ENCODE data around the gene SLC27A4.

Gene SLC27A4

DNA sequence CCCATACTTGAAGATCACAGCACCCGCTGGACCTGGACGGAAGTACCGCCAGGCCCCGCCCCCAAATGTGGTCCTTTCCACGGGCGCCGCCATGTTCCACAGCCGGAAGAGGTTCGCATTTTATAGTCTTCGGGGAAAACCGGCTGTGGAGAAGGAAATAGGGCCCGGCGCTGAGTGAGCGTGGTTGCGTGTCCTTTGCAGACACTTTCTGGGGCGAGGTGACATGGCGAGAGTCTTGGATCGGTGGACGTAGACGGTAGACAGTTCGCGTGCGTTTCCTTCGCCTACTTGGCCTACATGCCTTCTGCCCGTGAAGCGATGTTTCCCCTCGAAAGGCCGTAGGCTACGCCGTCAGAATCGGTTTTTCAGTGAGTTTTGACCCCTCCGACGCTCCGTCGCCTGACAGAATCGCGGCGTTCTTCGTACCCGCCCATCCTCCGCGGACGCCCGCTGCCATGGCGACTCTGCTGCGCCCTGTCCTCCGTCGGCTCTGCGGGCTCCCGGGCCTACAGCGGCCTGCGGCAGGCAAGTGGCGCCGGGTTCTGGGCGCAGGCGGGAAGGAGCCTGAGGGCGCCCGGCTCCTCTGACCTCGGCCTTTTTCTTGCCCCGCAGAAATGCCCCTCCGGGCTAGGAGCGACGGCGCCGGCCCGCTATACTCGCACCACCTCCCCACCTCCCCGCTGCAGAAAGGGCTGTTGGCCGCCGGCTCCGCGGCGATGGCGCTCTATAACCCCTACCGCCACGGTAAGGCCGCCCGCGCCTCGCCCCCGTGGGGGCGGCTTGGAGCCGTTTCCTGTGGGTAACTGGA is 17.7 kb upstream of the SLC27A4 start, which contains the start of the genes COQ4 and TRUB2:
Gene COQ4 (plus strand): TSS at position 436 of the 808 bp plus-strand sequence. CDS start 20 bp downstream, at position 456.
Gene TRUB2 (minus strand): TSS at position 44 of the 808 bp plus-strand sequence. CDS start 39 bp downstream, at position 5.
- H3K36me3 ChIP-seq = peaks cover 35 to 74% (median 63%) of the 10 kb centered on the region in 11 experiments

DNA sequence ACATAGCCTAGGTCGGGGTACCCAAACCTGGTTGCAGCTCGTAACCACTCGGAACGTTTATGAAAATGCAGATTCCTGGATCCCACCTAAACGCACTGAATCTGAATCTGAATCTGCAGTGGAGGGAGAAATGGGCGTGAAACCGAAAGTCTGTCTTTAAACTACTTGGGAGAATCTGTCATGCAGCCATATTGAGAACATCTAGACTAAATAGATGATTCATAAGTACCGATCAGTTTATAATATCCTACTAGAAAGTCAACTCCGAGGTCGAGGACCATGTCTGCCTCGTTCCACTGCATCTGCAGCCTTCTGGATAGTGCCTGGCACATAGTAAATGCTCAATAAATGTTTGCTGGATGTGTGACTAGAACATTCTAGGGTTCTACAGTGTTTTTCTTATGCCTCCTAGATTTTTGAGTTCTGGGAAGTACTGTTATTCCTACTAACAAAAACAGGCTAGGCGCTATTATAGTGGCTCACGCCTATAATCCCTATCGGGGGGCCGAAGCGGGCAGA is 17.1 kb upstream of the SLC27A4 start:
- H3K27ac ChIP-seq = peak overlapping the region in 10 of 11 experiments; percentile 82 to 96 (median 90); a peak in 20 of 22 replicates
- TF ChIP-seq Cebpa-rat (IDR thresholded peaks at IDR 0.05) = no peak
- H4K20me1 ChIP-seq = peaks cover 0 to 20% (median 5%) of the 10 kb centered on the region in 11 experiments; a peak in 6 of 22 replicates

More for the DNA sequence above, 17.7 kb upstream of the SLC27A4 start, which contains the start of the genes COQ4 and TRUB2:
- Histone ChIP-seq H3K4me1 (peaks cover 22 to 33% (median 30%) of the 10 kb centered on the region in 10 experiments), H3K9me3 (replicated peaks in 1 of 11) (no peaks in the 10 kb centered on the region), H3K27ac (peak within 1 kb of the TSS; percentile 69 to 96 (median 89); a peak in 21 of 22 replicates), H3K9ac (peak within 1 kb of the TSS; percentile 83 to 95 (median 89)), H4K20me1 (peaks cover 0 to 13% (median 3%) of the 10 kb centered on the region in 11 experiments; a peak in 5 of 22 replicates), H3K4me3 (peak within 1 kb of the TSS; percentile 80 to 97 (median 93)), H3K4me2 (peak within 1 kb of the TSS; percentile 89 to 98 (median 95)), H3K27me3 (no peaks in the 10 kb centered on the region)
- no peak for TF ChIP-seq Cebpa-rat (IDR thresholded peaks at IDR 0.05)

DNA sequence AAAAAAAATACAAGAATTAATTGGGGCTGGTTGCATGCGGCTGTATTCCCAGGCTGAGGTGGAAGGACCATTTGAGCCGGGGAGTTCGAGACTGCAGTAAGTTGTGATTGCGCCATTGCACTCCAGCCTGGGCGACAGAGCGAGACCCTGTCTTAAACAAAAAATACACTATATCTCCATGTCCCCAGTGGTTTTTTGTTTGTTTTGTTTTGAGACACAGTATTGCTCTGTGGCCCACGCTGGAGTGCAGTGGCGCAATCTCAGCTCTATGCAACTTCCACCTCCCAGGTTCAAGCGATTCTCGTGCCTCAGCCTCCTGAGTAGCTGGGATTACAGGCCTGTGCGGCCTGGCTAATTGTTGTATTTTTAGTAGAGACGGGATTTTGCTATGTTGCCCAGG is 16.5 kb upstream of the SLC27A4 start:
- Histone ChIP-seq H3K4me3 (peak overlapping the region; percentile 80 to 97 (median 93)), H3K4me1 (peaks cover 22 to 45% (median 40%) of the 10 kb centered on the region in 10 experiments), H4K20me1 (peaks cover 0 to 25% (median 9%) of the 10 kb centered on the region in 11 experiments; a peak in 6 of 22 replicates), H3K27me3 (no peaks in the 10 kb centered on the region), H3K4me2 (peak overlapping the region; percentile 80 to 98 (median 94)), H3K9ac (peak overlapping the region; percentile 83 to 95 (median 89)), H3K9me3 (replicated peaks in 1 of 11) (no peaks in the 10 kb centered on the region), H3K36me3 (peaks cover 35 to 74% (median 56%) of the 10 kb centered on the region in 11 experiments), H3K27ac (peak overlapping the region in 10 of 11 experiments; percentile 82 to 96 (median 90); a peak in 19 of 22 replicates)
- TF ChIP-seq Cebpa-rat (IDR thresholded peaks at IDR 0.05) = peak in 7 of 11 experiments; percentile 34 to 89 (median 48); a peak in 10 of 22 replicates

More for the DNA sequence above, 17.1 kb upstream of the SLC27A4 start:
- no peaks in the 10 kb centered on the region for H3K9me3 ChIP-seq (replicated peaks in 1 of 11)
- H3K4me1 ChIP-seq = peaks cover 22 to 39% (median 37%) of the 10 kb centered on the region in 10 experiments
- no peaks in the 10 kb centered on the region for H3K27me3 ChIP-seq
- H3K36me3 ChIP-seq = peaks cover 38 to 74% (median 61%) of the 10 kb centered on the region in 11 experiments
- H3K4me3 ChIP-seq = peak overlapping the region; percentile 80 to 97 (median 93)
- H3K9ac ChIP-seq = peak overlapping the region; percentile 83 to 95 (median 89)
- peak overlapping the region; percentile 80 to 98 (median 94) for H3K4me2 ChIP-seq

DNA sequence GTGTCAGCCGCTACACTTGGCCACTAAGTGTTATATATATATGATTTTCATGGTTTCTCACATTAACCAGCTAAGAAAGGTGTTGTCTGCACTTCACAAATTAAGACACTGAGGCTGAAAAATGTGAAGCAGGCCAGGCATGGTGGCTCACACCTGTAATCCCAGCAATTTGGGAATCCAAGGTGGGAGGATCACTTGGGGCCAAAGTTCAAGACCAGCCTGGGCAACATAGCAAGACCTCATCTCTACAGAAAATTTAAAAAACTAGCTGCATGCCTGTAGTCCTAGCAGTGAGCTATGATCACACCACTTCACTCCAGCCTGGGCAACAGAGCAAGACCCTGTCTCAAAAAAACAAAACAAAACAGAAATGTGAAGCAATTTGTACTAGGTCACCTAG is 15.9 kb upstream of the SLC27A4 start:
- Histone ChIP-seq H3K27me3 (no peaks in the 10 kb centered on the region), H3K4me3 (peak overlapping the region in 7 of 10 experiments; percentile 89 to 97 (median 96); a peak in 10 of 20 replicates), H3K9ac (peak overlapping the region in 10 of 11 experiments; percentile 83 to 95 (median 90); a peak in 20 of 22 replicates), H3K4me1 (peaks cover 22 to 45% (median 40%) of the 10 kb centered on the region in 10 experiments), H4K20me1 (peaks cover 0 to 25% (median 9%) of the 10 kb centered on the region in 11 experiments; a peak in 6 of 22 replicates), H3K4me2 (peak overlapping the region; percentile 80 to 98 (median 94)), H3K36me3 (peaks cover 34 to 74% (median 52%) of the 10 kb centered on the region in 11 experiments), H3K9me3 (replicated peaks in 1 of 11) (no peaks in the 10 kb centered on the region), H3K27ac (peak overlapping the region in 10 of 11 experiments; percentile 82 to 96 (median 90); a peak in 16 of 22 replicates)
- no peak for TF ChIP-seq Cebpa-rat (IDR thresholded peaks at IDR 0.05)

DNA sequence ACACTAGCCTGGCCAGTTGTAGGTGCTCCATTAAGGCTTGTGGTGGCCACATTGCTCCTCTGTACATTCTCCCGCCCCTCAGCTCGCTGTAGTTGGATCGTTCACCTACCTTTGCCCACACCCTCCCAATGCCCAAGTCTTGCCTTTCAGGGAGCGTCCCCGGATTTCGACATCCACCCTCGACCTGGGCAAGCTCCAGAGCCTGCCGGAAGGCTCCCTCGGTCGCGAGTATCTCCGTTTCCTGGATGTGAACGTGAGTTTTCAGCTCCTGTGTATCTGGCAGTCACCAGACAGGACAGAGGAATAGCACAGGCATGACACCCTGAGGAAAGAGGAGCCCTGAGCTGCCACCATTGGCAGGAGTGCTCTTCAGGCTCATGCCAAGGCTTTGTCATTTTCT is 14.7 kb upstream of the SLC27A4 start:
- Histone ChIP-seq H3K4me1 (peaks cover 22 to 45% (median 40%) of the 10 kb centered on the region in 10 experiments), H3K4me2 (no peak overlapping the region; a peak in 1 of 22 replicates), H3K36me3 (peaks cover 33 to 74% (median 49%) of the 10 kb centered on the region in 11 experiments), H3K27ac (0 out of 22 replicates have a peak overlapping the region, but pooled peaks of 2 of the 11 experiments have one; percentile 2 to 90), H3K9me3 (replicated peaks in 1 of 11) (no peaks in the 10 kb centered on the region), H4K20me1 (peaks cover 0 to 25% (median 9%) of the 10 kb centered on the region in 11 experiments; a peak in 6 of 22 replicates), H3K27me3 (no peaks in the 10 kb centered on the region), H3K9ac (peak overlapping the region in 6 of 11 experiments; percentile 1 to 95 (median 18); a peak in 4 of 22 replicates), H3K4me3 (no peak overlapping the region)
- TF ChIP-seq Cebpa-rat (IDR thresholded peaks at IDR 0.05) = no peak

DNA sequence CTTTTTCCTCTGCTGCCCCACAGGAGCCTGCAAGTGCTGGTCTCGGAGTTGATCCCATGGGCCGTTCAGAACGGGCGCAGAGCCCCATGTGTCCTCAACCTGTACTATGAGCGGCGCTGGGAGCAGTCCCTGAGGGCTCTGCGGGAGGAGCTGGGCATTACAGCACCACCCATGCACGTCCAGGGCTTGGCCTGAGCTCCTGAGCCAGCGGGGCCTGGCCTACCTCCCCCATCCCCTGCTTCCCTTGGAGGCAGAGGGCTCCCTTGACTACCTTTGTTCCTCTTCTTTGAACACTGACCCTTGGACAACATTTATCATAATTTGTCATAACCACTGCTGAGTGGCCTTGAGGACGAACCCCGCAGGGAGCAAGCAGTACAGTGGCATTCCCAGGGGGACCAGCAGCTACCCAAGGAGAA is 6.9 kb upstream of the SLC27A4 start:
- Histone ChIP-seq H3K9me3 (replicated peaks in 1 of 11) (no peaks in the 10 kb centered on the region), H4K20me1 (peaks cover 0 to 15% (median 3%) of the 10 kb centered on the region in 11 experiments; a peak in 4 of 22 replicates), H3K4me2 (peak overlapping the region in 9 of 11 experiments; percentile 30 to 92 (median 77); a peak in 17 of 22 replicates), H3K4me3 (0 out of 20 replicates have a peak overlapping the region, but pooled peaks of 1 of the 10 experiments have one; percentile 8), H3K27ac (peak overlapping the region in 8 of 11 experiments; percentile 7 to 56 (median 39); a peak in 13 of 22 replicates), H3K9ac (peak overlapping the region in 10 of 11 experiments; percentile 3 to 67 (median 34); a peak in 13 of 22 replicates), H3K27me3 (no peaks in the 10 kb centered on the region), H3K36me3 (peaks cover 0 to 74% (median 26%) of the 10 kb centered on the region in 11 experiments; a peak in 15 of 22 replicates), H3K4me1 (peaks cover 0 to 34% (median 27%) of the 10 kb centered on the region in 10 experiments; a peak in 17 of 20 replicates)
- TF ChIP-seq Cebpa-rat (IDR thresholded peaks at IDR 0.05) = no peak

DNA sequence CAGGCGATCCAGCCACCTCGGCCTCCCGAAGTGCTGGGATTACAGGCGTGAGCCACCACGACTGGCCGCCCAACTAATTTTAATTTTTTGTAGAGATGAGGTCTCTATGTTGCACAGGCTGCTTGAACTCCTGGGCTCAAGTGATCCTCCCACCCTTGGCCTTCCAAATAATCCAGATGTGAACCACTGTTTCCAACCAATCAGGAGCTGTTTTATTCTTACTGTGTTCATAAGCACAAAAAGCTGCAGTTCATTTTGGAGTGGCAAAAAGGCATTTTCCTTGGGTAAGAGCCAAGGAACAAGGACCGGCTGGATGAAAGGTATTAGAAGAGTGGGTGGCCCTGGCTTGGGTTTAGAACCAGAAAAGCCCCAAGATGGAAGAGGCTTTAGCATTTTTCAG is 5.2 kb upstream of the SLC27A4 start:
- Histone ChIP-seq H3K27me3 (no peaks in the 10 kb centered on the region), H3K4me1 (peaks cover 0 to 30% (median 24%) of the 10 kb centered on the region in 10 experiments; a peak in 17 of 20 replicates)
- TF ChIP-seq Cebpa-rat (IDR thresholded peaks at IDR 0.05) = no peak

DNA sequence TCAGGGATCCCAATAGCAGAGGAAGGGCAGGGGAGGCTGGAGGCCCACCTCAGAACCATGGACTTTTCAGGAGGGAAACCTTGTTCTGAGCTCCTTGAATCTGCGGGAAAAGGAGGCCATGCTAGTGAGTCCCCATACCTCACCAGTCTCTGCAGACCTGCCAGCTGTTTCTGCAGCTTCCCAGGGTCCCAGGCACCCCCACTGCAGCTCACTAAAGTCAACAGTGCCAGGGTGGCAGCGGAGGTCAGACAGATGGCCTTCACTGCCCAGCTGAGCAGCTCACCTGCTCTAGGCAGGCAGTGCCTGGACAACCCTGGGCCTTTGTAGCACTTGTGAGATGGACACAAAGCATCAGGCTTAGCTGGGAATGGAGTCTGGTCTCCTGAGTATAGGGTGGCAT is 4.4 kb upstream of the SLC27A4 start:
- peaks cover 0 to 49% (median 17%) of the 10 kb centered on the region in 11 experiments; a peak in 14 of 22 replicates for H3K36me3 ChIP-seq
- H3K9me3 ChIP-seq (replicated peaks in 1 of 11) = no peaks in the 10 kb centered on the region
- H3K9ac ChIP-seq = no peak overlapping the region
- H3K4me2 ChIP-seq = no peak overlapping the region
- no peaks in the 10 kb centered on the region for H3K27me3 ChIP-seq
- H4K20me1 ChIP-seq = peaks cover 0 to 11% (median 0%) of the 10 kb centered on the region in 11 experiments; a peak in 3 of 22 replicates
- TF ChIP-seq Cebpa-rat (IDR thresholded peaks at IDR 0.05) = no peak
- H3K27ac ChIP-seq = no peak overlapping the region
- H3K4me3 ChIP-seq = no peak overlapping the region
- H3K4me1 ChIP-seq = peaks cover 0 to 33% (median 26%) of the 10 kb centered on the region in 10 experiments; a peak in 17 of 20 replicates

More for the DNA sequence above, 5.2 kb upstream of the SLC27A4 start:
- Histone ChIP-seq H3K36me3 (peaks cover 0 to 57% (median 17%) of the 10 kb centered on the region in 11 experiments; a peak in 14 of 22 replicates), H3K4me2 (no peak overlapping the region), H3K9ac (no peak overlapping the region), H4K20me1 (peaks cover 0 to 11% (median 0%) of the 10 kb centered on the region in 11 experiments; a peak in 2 of 22 replicates), H3K9me3 (replicated peaks in 1 of 11) (no peaks in the 10 kb centered on the region), H3K4me3 (no peak overlapping the region), H3K27ac (no peak overlapping the region)

Data from BLaER1 treated with 17β-estradiol and CSF1 and Interleukin-3, amounts not matched to agents 10 nM and 100 nM (cell line).